ENCODE data around the gene P2RY2. TPM values are rescaled to one million over a fixed set of nuclear protein-coding genes. Genes with fewer than 3 reads are reported as not detected.

The P2RY2 gene
- total and polyA plus RNA-seq, 9 of the 15 experiments (the other 6 are each of a cell fraction or from before 2014, with no cell fraction given) = not detected

DNA sequence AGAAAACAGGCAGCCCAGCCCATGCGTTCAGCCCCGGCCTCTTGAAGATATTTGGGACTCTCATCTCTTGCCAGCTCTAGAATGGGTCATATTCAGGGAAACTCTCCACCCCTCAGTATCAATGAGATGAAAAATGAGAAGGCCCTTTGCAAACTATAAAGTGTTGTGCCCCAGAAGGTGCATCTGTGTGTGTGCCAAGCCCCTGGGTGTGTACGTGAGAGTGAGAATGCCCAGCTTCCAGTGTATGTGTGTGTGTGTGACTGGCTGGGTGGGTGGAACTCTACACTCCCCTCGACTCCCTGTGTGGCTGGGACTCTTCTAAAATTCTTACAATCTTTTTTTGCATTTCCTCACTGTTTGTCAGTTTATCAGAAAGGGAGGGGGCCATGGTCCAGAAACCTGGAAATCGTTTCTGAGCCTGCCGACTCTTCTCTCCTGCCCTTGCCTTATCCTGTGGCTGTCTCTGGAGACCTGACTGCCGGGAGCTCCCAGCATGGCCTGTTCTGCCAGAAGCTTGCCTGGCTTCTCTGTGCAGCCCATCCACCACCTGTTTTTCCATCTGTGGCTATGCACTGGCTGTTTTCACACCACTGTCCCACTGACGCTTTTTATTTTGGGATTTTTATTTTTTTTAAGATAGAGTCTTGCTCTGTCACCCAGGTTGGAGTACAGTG is 55.3 kb downstream of the P2RY2 start:
- no peak overlapping the region for H3K4me2 ChIP-seq (ENCODE audit: insufficient read depth, low read length)
- no peak overlapping the region for H3K4me3 ChIP-seq
- POLR2A ChIA-PET = interaction anchor here (0.7 kb wide), 1 partner anchor 81 kb away, joined by 3 read pairs; no protein-coding TSS in a partner anchor
- no peaks in the 10 kb centered on the region for H3K9me1 ChIP-seq (ENCODE audit: control insufficient read depth, insufficient read depth, low read length)
- FAIRE-seq (no peak), ATAC-seq (no peak), DNase-seq (ENCODE audit: extremely low read depth in 1 of 4, low spot score in 3 of 4) (no peak)
- H3K9me3 ChIP-seq (replicated peaks; ENCODE audit: control insufficient read depth, insufficient read depth, low read depth, low read length) = no peaks in the 10 kb centered on the region
- BruUV-seq (replicated peaks) = no TSS peak
- H3K36me3 ChIP-seq (ENCODE audit: control insufficient read depth, insufficient read depth, low read length) = no peaks in the 10 kb centered on the region
- no peaks in the 10 kb centered on the region for H3K79me2 ChIP-seq (ENCODE audit: control insufficient read depth, insufficient read depth, low read length)
- H2AFZ ChIP-seq (ENCODE audit: low read depth, low read length) = no peak overlapping the region
- peaks cover 40 to 66% of the 10 kb centered on the region in 2 experiments for H3K27me3 ChIP-seq (ENCODE audit: control insufficient read depth in 2 of 2, insufficient read depth in 2 of 2, low read length in 2 of 2)
- WGBS (ENCODE audit: insufficient coverage, low coverage, missing lambda C conversion rate) = 13% methylated on average over 8 of the region's 8 CpGs
- H4K20me1 ChIP-seq (replicated peaks; ENCODE audit: control insufficient read depth, insufficient read depth, low read length) = no peaks in the 10 kb centered on the region
- TF ChIP-seq POLR2G (IDR thresholded peaks at IDR 0.05; ENCODE audit: low read depth, low read length) (no peak), TAF9B (IDR thresholded peaks at IDR 0.05; ENCODE audit: partially characterized antibody) (no peak), CHD1 (IDR thresholded peaks at IDR 0.05; ENCODE audit: low read length) (no peak), CREM (IDR thresholded peaks at IDR 0.05; ENCODE audit: low read depth) (no peak), LCOR (CRISPR knock-in tag; IDR thresholded peaks at IDR 0.05) (no peak), MAFF (IDR thresholded peaks at IDR 0.05; ENCODE audit: low read length) (no peak)
- TF ChIP-seq, protein P1, sequence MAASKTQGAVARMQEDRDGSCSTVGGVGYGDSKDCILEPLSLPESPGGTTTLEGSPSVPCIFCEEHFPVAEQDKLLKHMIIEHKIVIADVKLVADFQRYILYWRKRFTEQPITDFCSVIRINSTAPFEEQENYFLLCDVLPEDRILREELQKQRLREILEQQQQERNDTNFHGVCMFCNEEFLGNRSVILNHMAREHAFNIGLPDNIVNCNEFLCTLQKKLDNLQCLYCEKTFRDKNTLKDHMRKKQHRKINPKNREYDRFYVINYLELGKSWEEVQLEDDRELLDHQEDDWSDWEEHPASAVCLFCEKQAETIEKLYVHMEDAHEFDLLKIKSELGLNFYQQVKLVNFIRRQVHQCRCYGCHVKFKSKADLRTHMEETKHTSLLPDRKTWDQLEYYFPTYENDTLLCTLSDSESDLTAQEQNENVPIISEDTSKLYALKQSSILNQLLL (CRISPR knock-in tag; IDR thresholded peaks at IDR 0.05; ENCODE audit: borderline replicate concordance) = no peak
- TF ChIP-seq, protein P2, sequence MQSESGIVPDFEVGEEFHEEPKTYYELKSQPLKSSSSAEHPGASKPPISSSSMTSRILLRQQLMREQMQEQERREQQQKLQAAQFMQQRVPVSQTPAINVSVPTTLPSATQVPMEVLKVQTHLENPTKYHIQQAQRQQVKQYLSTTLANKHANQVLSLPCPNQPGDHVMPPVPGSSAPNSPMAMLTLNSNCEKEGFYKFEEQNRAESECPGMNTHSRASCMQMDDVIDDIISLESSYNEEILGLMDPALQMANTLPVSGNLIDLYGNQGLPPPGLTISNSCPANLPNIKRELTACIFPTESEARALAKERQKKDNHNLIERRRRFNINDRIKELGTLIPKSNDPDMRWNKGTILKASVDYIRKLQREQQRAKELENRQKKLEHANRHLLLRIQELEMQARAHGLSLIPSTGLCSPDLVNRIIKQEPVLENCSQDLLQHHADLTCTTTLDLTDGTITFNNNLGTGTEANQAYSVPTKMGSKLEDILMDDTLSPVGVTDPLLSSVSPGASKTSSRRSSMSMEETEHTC (IDR thresholded peaks at IDR 0.05) = no peak
- peaks cover 0 to 14% of the 10 kb centered on the region in 2 experiments; a peak in 3 of 5 replicates for H3K4me1 ChIP-seq (replicated peaks in 1 of 2; ENCODE audit: control insufficient read depth in 2 of 2, insufficient read depth in 2 of 2, low read length in 2 of 2)
- in situ Hi-C loops (cut with MboI) = no loop called here
- CTCF ChIA-PET (ENCODE audit: low intra/inter-chr PET ratio) = no interaction called here
- H3K27ac ChIP-seq (ENCODE audit: extremely low read depth, low read depth, low read length) = no peak overlapping the region; the same call in 2 of the 3 replicates
- intact Hi-C loops (cut with micrococcal nuclease) = no loop called here
- H3K9ac ChIP-seq (ENCODE audit: insufficient read depth in 1 of 2, low read depth in 2 of 2, low read length in 2 of 2) = no peak overlapping the region

All from K562 (cell line).